Activated naive CD8-positive, alpha-beta T cell (primary cell): ENCODE measurements around the gene LHFPL6.

Experiments
- H3K27ac Mint-ChIP-seq: one replicate; pipeline ENCODE4 v1.8.0; 2021; ENCODE audit warnings: mixed read lengths
- H3K27me3 Mint-ChIP-seq: one replicate; pipeline ENCODE4 v1.8.0; 2021; ENCODE audit warnings: mixed read lengths
- H3K36me3 Mint-ChIP-seq: one replicate; pipeline ENCODE4 v1.8.0; 2021; ENCODE audit warnings: mixed read lengths
- H3K4me1 Mint-ChIP-seq: one replicate; pipeline ENCODE4 v1.8.0; 2021; ENCODE audit warnings: low read depth, mixed read lengths
- H3K4me3 Mint-ChIP-seq: one replicate; pipeline ENCODE4 v1.8.0; 2021; ENCODE audit warnings: mild to moderate bottlenecking, mixed read lengths
- H3K9me3 Mint-ChIP-seq: one replicate; pipeline ENCODE4 v1.8.0; 2021; ENCODE audit warnings: low read depth, mixed read lengths

The LHFPL6 gene

DNA sequence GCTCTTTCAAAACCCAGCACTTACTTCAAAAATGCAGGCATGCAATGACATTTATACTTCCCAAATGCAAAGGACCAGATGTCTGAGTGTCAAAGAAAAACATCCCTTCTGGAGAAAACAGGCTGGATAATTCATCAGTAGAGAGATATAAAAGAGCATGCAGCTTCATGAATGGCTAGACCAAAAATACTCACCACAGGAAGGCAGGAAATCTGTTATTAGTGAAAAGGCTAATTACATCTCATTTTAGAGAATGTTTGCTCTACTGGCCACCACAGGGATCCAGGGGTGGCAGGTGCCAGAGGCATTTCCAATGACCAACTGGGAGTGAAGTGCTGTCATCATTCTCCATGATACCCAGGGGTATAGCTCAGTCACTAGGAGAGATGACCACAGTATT, 106.5 kb downstream of the LHFPL6 start:
- H3K9me3 Mint-ChIP-seq, result no peaks in the 10 kb centered on the region
- no peaks in the 10 kb centered on the region for H3K36me3 Mint-ChIP-seq
- H3K4me1 Mint-ChIP-seq, result no peaks in the 10 kb centered on the region
- H3K27ac Mint-ChIP-seq, result no peak overlapping the region
- peaks cover 3% of the 10 kb centered on the region for H3K27me3 Mint-ChIP-seq
- no peak overlapping the region for H3K4me3 Mint-ChIP-seq

DNA sequence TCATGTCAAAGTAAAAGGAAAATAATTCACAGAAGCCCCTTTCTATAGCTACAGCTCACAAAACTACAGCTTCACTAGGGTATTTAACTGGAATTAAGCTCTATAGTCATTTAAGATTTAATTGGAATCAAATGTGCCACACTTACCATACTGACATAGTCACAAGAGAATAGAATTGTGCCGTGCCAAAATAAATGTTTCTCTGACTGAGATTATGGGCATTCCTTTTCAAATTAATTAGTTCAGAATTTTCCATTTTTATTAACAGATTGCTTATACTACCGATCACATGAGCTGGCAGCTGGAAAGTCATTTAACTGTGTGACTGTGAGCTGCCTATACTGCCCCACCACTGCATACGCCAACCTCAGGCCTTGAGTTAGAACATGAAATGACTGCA, 108.4 kb downstream of the LHFPL6 start:
- H3K27me3 Mint-ChIP-seq, result peaks cover 3% of the 10 kb centered on the region
- H3K36me3 Mint-ChIP-seq, result no peaks in the 10 kb centered on the region
- no peaks in the 10 kb centered on the region for H3K4me1 Mint-ChIP-seq
- H3K9me3 Mint-ChIP-seq, result no peaks in the 10 kb centered on the region
- H3K4me3 Mint-ChIP-seq, result no peak overlapping the region
- no peak overlapping the region for H3K27ac Mint-ChIP-seq

- Mint-ChIP-seq H3K36me3 (no peaks in the 10 kb centered on the region), H3K4me3 (no peak overlapping the region), H3K27me3 (peaks cover 3% of the 10 kb centered on the region), H3K9me3 (no peaks in the 10 kb centered on the region), H3K4me1 (no peaks in the 10 kb centered on the region), H3K27ac (no peak overlapping the region)
These were observed 109.0 kb downstream of the LHFPL6 start for GRCh38 chr13:39494006-39494405.

DNA sequence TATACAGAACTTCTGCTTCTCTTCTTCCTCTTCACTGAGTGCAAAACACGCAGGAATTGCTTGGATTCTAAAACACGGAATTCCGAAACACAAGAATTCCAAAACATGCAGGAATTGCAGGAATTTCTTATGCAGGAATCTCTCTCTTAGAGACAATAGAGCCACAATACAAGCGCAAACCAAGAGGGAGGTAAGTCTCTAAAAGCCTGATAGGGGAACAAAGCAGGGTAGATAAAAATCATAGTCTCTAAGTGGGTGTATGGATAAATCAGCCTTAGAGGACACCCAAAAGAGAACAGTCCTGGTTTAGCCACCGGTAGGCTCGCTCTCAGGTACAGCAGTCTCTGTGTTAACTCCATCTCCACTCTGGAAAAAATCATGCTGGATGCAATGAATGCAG, 112.9 kb downstream of the LHFPL6 start:
- no peaks in the 10 kb centered on the region for H3K9me3 Mint-ChIP-seq
- no peaks in the 10 kb centered on the region for H3K4me1 Mint-ChIP-seq
- no peak overlapping the region for H3K27ac Mint-ChIP-seq
- H3K36me3 Mint-ChIP-seq, result no peaks in the 10 kb centered on the region
- no peak overlapping the region for H3K4me3 Mint-ChIP-seq
- H3K27me3 Mint-ChIP-seq, result peaks cover 6% of the 10 kb centered on the region

GRCh38 chr13:39486758-39487157, 116.2 kb downstream of the LHFPL6 start:
- no peaks in the 10 kb centered on the region for H3K4me1 Mint-ChIP-seq
- H3K27ac Mint-ChIP-seq, result no peak overlapping the region
- H3K9me3 Mint-ChIP-seq, result no peaks in the 10 kb centered on the region
- H3K27me3 Mint-ChIP-seq, result peaks cover 8% of the 10 kb centered on the region
- no peak overlapping the region for H3K4me3 Mint-ChIP-seq
- H3K36me3 Mint-ChIP-seq, result no peaks in the 10 kb centered on the region

- Mint-ChIP-seq H3K4me1 (no peaks in the 10 kb centered on the region), H3K9me3 (no peaks in the 10 kb centered on the region), H3K27ac (no peak overlapping the region), H3K36me3 (no peaks in the 10 kb centered on the region), H3K4me3 (no peak overlapping the region), H3K27me3 (peaks cover 10% of the 10 kb centered on the region)
These were observed 117.7 kb downstream of the LHFPL6 start for GRCh38 chr13:39485314-39485700.

GRCh38 chr13:39484506-39485313, 118.3 kb downstream of the LHFPL6 start:
- Mint-ChIP-seq H3K4me3 (no peak overlapping the region), H3K4me1 (no peaks in the 10 kb centered on the region), H3K36me3 (no peaks in the 10 kb centered on the region), H3K27me3 (peaks cover 10% of the 10 kb centered on the region), H3K9me3 (no peaks in the 10 kb centered on the region), H3K27ac (no peak overlapping the region)

GRCh38 chr13:39483326-39483725, 119.7 kb downstream of the LHFPL6 start:
- no peaks in the 10 kb centered on the region for H3K4me1 Mint-ChIP-seq
- H3K27ac Mint-ChIP-seq, result no peak overlapping the region
- H3K36me3 Mint-ChIP-seq, result no peaks in the 10 kb centered on the region
- H3K4me3 Mint-ChIP-seq, result no peak overlapping the region
- H3K9me3 Mint-ChIP-seq, result no peaks in the 10 kb centered on the region
- peaks cover 6% of the 10 kb centered on the region for H3K27me3 Mint-ChIP-seq

- H3K36me3 Mint-ChIP-seq, result no peaks in the 10 kb centered on the region
- H3K4me1 Mint-ChIP-seq, result no peaks in the 10 kb centered on the region
- H3K27me3 Mint-ChIP-seq, result peaks cover 6% of the 10 kb centered on the region
- H3K27ac Mint-ChIP-seq, result no peak overlapping the region
- no peaks in the 10 kb centered on the region for H3K9me3 Mint-ChIP-seq
- H3K4me3 Mint-ChIP-seq, result no peak overlapping the region
These were observed 121.5 kb downstream of the LHFPL6 start for GRCh38 chr13:39481491-39481890.

GRCh38 chr13:39474600-39474999, 128.4 kb downstream of the LHFPL6 start:
- Mint-ChIP-seq H3K36me3 (no peaks in the 10 kb centered on the region), H3K27me3 (peaks cover 8% of the 10 kb centered on the region), H3K9me3 (no peaks in the 10 kb centered on the region), H3K4me1 (no peaks in the 10 kb centered on the region), H3K27ac (no peak overlapping the region), H3K4me3 (no peak overlapping the region)

DNA sequence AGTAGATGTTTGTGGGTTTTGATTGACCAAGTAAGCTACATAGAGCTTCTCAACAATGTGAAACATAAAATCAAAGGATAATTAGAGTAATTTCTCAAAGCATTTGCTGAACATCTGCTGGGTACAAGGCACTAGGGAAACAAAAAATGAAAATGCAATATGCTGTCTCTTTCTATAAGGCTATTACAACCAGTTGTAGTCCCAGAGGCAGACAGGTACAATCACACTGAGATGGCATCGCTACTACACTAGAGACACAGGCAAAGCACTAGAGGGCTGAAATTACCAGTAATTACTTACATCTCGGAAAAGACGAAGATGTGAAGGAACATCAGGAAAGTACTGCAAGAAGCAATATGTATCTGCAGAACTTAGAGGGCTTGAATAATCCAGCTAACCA, 133.3 kb downstream of the LHFPL6 start:
- H3K27ac Mint-ChIP-seq, result no peak overlapping the region
- peaks cover 17% of the 10 kb centered on the region for H3K27me3 Mint-ChIP-seq
- no peaks in the 10 kb centered on the region for H3K9me3 Mint-ChIP-seq
- H3K4me3 Mint-ChIP-seq, result no peak overlapping the region
- H3K4me1 Mint-ChIP-seq, result no peaks in the 10 kb centered on the region
- no peaks in the 10 kb centered on the region for H3K36me3 Mint-ChIP-seq

- H3K27me3 Mint-ChIP-seq, result peaks cover 16% of the 10 kb centered on the region
- no peak overlapping the region for H3K4me3 Mint-ChIP-seq
- H3K4me1 Mint-ChIP-seq, result no peaks in the 10 kb centered on the region
- no peaks in the 10 kb centered on the region for H3K36me3 Mint-ChIP-seq
- no peak overlapping the region for H3K27ac Mint-ChIP-seq
- H3K9me3 Mint-ChIP-seq, result no peaks in the 10 kb centered on the region
These were observed 134.7 kb downstream of the LHFPL6 start for GRCh38 chr13:39468306-39468705.

DNA sequence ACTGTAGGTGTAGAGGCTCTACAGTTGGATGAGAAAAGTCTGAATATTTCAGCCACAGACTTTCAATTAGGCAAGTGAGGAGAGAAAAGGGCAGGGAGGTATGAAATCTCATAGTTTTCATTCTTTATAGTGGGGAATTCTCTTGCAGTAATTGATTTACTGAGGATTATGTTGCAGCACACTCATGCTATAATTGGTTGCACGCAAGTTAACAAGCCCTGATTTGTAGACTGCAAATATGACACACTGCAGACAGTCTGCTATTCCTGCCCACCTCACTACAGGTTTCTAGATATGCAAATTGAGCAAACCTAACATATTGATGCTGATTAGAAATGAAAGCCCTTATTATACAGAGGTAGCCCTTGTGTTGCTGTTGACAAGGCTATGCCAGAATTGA, 139.4 kb downstream of the LHFPL6 start:
- Mint-ChIP-seq H3K27me3 (peaks cover 9% of the 10 kb centered on the region), H3K36me3 (no peaks in the 10 kb centered on the region), H3K4me1 (no peaks in the 10 kb centered on the region), H3K27ac (no peak overlapping the region), H3K4me3 (no peak overlapping the region), H3K9me3 (no peaks in the 10 kb centered on the region)

- peaks cover 11% of the 10 kb centered on the region for H3K27me3 Mint-ChIP-seq
- H3K36me3 Mint-ChIP-seq, result no peaks in the 10 kb centered on the region
- no peak overlapping the region for H3K27ac Mint-ChIP-seq
- H3K9me3 Mint-ChIP-seq, result no peaks in the 10 kb centered on the region
- H3K4me1 Mint-ChIP-seq, result no peaks in the 10 kb centered on the region
- H3K4me3 Mint-ChIP-seq, result no peak overlapping the region
These were observed 140.1 kb downstream of the LHFPL6 start for GRCh38 chr13:39462906-39463305.

DNA sequence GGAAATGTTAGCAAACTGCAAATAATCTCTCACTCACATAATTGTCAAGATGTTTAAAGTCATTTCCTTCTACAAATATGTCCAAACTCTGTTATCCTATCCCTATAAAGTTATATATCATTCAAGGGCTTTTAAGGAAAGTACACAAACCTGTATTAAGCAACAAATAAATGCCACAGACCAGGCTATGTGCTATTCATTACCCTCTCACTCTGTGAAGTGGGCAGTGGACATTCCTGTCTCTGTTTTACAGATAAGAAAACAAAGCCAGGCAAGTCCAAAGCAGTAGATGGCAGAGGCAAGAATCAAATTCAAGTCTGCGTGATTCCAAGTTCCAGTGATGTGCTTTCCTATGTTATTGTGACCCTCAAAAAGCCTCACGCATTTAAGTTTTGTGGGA, 140.6 kb downstream of the LHFPL6 start:
- Mint-ChIP-seq H3K9me3 (no peaks in the 10 kb centered on the region), H3K36me3 (no peaks in the 10 kb centered on the region), H3K4me3 (no peak overlapping the region), H3K27ac (no peak overlapping the region), H3K27me3 (peaks cover 11% of the 10 kb centered on the region), H3K4me1 (no peaks in the 10 kb centered on the region)

DNA sequence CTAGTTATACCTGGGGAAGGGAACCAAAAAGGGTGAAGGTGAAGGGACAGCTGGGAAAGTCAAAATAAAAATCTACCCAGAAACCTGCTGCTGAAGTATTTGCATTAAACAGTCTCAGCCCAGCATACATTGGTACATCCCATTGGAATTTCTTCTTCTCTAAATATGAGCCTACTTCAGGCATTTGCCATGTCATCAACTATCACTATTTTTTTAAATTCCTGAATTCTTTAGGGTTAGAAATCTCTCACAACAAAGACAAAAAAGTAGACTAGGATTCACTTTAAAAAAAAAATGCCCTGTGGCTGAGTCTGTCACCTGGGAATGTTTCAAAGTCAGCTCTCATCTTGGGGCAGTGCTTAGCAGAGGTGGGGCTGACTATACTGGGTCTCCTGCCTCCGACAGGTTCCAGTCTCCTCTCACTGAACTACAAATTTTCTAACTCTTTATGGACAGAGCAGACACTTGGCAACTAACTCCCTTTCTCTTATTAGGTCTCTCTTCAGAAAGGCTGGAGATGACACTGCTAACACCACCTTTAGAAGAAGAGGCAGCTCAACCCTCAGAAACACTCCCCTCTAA, 141.2 kb downstream of the LHFPL6 start:
- Mint-ChIP-seq H3K36me3 (no peaks in the 10 kb centered on the region), H3K27me3 (peaks cover 12% of the 10 kb centered on the region), H3K9me3 (peaks cover 4% of the 10 kb centered on the region), H3K27ac (no peak overlapping the region), H3K4me1 (no peaks in the 10 kb centered on the region), H3K4me3 (no peak overlapping the region)
